ENCODE measurements around the gene TRIP4.
A peak's percentile ranks its signal among the peaks of the same experiment; 100 is the strongest.
"Not testable (repeated sequence)": the region's sequence is repeated elsewhere in the genome, so short reads cannot be mapped to it uniquely, and the experiment has no call there.

The TRIP4 gene

DNA sequence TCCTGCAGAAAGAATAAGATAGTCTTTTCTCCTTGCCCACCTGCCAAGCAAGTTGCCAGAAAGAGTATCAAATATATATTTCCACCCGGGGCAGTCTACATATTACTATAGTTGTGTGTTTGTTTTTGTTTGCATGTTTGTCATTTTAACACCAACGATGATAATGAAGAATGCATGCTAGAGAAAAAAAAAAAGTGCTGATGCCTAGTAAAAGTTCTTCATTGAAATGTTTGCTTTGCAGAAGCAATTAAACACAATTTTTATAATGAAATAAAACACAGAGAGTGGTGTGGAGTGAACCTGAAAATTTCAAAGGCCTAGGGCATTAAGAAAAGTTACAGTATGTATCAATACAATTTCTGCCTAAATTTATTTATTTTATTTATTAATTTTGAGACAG lies 3.9 kb upstream of the TRIP4 start:
- no peak for DNase-seq

DNA sequence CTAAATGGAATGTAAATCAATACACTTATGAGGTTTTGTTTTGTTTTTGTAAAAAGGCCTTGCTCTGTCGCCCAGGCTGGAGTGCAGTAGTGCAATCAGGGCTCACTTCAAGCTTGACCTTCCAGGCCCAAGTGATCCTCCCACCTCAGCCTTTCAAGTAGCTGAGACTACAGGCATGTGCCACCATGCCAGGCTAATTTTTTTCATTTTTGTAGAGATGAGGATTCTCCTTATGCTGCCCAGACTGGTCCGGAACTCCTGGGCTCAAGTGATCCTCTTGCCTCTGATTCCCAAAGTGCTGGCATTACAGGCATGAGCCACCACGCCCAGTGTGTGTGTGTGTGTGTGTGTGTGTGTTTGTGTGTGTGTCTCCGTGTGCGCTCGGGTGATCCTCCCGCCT lies 1.3 kb upstream of the TRIP4 start:
- no peak for DNase-seq

DNA sequence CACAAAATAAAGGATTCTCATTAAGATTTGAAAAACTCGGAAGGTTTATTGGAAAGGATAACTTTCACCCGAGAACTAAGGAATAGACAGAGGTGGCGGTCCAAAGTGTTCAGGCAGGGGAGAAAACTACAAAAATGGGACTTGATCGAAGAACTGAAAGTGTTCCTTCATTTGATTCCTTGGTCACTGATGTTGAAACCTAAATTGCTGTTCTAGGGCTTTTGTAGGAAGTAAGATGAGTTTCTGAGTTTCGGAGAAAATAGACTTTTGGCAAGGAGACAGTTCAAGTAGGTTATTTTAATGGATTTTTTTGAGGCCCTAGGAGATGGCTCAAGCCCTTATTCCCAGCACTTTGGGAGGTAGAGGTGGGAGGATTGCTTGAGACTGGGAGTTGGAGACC lies 1.4 kb downstream of the TRIP4 start:
- DNase-seq = no peak

- not testable (repeated sequence) for DNase-seq
Measured at GRCh38 chr15:64392471-64392870, 4.8 kb downstream of the TRIP4 start.

DNA sequence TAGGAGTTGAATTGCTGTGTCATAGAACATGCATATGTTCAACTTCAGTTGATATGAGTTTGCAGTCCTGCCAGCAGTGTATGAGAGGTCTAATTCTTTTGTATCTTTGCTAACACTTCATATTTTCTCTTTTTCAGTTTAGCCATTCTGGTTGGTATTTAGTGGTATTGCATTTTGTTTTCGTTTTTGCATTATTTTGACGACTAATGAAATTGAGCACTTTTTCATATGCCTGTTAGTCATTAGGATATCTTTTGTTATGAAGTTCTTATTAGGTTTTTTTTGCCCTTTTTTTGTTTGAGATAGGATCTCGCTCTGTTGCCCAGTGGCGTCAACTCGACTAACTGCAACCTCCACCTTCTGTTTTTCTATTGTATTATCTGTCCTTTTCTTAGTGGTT lies 9.2 kb downstream of the TRIP4 start:
- no peak for DNase-seq

DNA sequence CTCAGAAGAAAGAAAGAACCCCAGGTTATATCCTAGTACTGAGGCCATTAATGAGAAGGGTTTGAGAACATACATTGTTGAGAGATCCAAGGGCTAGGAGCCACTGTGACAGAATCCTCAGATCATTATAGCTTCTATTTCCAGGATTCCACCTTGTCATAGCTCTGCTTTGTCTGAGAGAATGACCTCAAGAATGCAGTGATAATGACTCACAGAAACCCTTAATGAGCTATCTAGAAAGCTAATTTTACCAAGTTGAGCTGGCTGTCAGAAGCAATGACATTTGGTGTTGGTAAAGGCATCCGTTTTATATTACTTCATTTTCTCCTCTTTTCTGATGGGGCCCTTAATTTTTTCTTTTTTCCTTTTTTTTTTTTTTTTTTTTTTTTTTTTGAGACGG lies 10.9 kb downstream of the TRIP4 start:
- DNase-seq = no peak

DNA sequence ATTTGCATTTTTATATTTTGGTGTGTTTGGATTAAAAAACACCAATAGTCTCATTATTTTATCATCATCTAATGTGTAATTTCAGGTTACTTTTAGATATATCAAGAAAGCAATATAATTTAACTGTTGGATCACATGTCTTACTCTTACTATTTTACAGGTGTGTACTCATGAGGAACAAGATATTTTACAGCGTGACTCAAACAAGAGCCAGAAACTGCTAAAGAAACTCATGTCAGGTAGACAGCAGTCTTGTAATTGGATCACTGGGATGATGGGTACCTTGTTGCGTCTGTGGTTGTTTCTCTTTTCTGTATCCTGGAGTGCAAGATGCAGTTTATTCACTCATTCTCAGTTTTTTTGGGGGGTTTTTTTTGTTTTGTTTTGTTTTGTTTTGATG lies 12.9 kb downstream of the TRIP4 start:
- no peak for DNase-seq

DNA sequence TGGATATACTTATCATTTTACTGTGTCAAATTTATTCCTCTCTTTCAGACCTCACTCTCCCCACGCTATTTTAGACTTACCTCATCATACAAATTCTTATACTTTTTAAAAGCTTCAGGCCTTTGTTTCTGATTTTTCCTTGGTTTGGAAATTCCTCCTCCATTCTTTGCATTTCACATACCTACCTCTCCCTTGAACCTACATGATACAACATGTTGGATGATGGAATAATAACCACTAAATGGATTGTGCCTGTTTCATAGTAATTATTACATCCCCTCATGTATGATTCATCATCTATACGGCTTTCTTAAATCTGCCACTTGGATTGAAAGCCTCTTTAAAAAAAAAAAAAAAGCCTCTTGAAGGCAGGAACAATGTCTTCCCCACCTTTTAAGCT lies 24.6 kb downstream of the TRIP4 start:
- no peak for DNase-seq

DNA sequence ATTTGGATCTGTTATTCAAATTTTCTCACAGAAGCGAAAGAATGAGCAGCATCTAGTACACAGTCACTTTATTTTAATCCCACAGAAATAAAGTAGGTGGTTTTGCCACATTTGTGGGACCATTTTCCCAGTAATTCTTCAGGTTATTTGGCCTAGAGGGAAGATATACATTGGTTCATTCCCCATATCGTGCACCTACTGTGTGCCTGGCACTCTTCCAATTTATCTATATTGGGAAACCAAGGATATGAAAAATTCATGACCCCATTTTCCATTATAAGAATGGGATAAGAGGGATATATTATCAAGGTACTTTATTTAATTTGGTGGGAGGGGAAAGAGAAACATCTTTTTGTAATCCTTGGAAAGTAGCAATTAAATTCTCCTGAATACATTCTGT lies 35.1 kb downstream of the TRIP4 start:
- no peak for DNase-seq

- no peak for DNase-seq
Measured at GRCh38 chr15:64423970-64424369, 36.3 kb downstream of the TRIP4 start.

GRCh38 chr15:64425221-64425620 lies 37.6 kb downstream of the TRIP4 start:
- no peak for DNase-seq

GRCh38 chr15:64426845-64427465 lies 39.3 kb downstream of the TRIP4 start:
- DNase-seq = no peak

- no peak for DNase-seq
Measured at GRCh38 chr15:64429448-64429847, 41.8 kb downstream of the TRIP4 start.

- DNase-seq = peak in 2 of 4 experiments; percentile 7 to 13
Measured at GRCh38 chr15:64430000-64430735, 42.5 kb downstream of the TRIP4 start.

DNA sequence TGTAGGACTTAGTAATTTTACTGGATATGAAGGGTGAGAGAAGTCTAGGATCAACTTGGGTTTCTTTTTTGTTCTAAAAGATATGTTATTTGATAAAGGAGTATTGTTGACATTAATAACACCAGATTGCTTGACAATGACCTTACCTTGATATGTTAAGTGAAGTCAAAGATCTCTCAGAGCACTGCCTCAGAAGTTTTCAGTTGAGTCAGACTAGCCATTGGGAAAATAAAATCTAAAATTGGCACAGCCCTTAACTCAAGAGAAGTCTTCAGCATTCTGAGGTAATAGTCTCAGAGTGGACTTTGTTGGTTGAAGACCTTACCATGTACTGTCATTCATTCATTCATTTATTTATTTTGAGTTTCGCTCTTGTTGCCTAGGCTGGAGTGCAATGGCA lies 50.3 kb downstream of the TRIP4 start:
- no peak for DNase-seq

- DNase-seq = no peak
Measured at GRCh38 chr15:64438653-64439447, 51.2 kb downstream of the TRIP4 start.

- DNase-seq = no peak
Measured at GRCh38 chr15:64441852-64442251, 54.2 kb downstream of the TRIP4 start.

GRCh38 chr15:64443016-64443415 lies 55.4 kb downstream of the TRIP4 start:
- DNase-seq = no peak

DNA sequence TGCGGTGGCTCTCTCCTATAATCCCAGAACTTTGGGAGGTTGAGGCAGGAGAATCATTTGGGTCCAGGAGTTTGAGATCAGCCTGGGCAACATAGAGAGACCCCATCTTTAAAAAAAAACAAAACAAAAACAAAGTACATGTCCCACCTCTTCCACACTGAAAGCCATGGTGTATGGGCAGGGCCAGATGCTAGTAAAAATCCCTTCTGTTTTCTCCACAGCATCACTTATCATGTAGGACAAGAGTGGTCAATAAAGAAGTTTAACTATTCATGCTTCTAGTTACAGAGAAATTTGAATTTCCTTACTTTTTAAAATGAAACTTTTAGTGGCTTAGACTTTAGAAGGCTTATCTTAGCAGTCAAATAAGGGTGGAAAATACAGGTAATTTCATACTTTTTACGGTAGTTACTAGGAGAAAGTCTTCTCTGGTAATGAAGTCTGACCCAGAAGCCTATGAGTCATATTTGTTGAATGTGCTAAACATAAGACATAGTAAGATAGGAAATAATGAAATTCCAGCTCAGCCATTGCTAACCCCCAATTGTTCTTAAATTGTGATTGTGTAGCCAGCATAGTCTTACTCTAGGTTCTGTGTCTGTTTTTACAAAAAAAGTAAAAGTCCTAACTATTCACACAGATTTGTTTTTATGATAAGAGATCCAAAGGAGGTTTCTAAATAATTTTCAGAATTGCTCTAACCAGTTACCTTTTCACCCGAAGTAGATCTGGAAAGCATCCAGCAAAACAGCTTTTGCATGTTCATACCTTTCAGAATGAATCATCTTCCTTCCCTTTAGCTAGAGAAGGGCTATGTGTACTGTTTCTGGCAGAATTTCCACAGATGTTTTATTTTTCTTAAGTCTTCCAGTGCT lies 56.3 kb downstream of the TRIP4 start:
- no peak for DNase-seq

DNA sequence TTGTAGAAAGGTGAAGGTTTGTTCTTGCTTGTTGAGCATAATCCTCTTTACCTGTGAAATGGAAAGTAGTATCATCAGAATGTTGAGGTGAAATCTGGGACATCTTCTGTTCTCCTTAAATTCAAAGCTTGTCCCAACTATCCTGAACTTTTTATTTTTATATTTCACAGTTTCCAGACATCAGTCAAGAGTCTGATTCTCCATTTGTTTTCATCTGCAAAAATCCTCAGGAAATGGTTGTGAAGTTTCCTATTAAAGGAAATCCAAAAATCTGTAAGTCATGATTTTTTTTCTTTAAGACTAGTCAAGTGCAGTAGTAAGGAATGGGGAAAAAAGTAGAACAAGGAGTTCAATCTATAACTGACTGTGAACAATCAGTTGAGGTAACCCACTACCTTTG lies 57.2 kb downstream of the TRIP4 start:
- DNase-seq = no peak

DNA sequence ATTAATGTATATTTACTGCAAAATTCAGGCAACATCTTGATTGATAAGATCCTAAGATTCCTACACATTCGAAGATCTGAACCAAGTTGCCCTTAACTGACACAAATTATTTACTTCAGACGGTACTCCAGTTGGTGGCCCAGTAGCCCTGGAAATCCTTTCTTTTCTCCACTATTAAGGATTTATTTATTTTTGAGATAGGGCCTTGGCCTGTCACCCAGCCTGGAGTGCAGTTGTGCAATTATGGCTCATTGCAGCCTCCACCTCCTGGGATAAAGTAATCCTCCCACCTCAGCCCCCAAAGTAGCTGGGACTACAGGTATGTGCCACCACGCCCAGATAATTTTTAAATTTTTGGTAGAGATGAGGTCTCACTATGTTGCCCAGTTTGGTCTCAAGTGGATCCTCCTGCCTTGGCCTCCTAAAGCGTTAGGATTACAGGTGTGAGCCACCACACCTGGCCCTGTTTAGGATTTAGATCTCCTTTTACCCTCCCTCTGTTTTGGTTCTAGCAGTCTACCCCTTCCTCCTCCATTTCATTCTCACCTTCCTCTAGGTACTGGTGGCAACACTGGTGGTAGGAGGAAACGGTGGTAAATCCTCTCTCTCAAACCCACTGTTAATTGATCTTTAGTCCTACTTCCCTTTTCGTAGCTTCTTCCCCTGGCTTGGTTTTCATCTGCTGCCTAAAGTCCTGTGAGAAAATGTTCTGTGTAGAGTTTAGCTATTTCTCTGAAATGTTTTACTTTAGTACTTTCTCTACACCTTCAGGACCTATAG lies 60.1 kb downstream of the TRIP4 start:
- DNase-seq = no peak

DNA sequence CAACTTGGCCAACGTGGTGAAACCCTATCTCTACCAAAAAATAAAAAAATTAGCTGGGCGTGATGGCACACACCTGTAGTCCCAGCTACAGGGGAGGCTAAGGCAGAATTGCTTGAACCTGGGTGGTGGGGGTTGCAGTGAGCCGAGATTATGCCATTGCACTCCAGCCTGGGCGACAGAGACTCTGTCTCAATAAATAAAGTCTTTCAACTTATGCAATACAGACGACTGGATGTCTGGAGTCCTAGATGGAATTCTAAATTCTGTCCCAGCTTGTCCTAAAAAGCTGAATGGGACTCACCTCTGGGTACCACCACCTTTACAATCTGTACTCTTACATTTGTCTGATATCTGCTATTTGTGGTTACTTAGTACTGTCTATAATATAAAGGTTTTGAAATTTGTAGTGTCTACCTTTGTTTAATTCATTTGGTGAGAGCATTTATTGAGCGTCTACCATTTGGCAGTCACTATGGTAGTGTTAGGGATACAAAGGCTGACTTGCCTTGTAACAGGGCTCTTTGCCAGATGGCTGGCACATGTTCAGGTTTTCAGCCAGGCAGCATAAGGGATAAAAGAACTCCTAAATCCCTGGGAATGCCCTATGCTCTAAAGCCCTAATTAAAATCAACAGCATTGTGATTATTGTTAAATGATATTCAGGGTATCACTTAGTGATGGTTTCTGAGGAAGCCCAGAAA lies 65.5 kb downstream of the TRIP4 start:
- no peak for DNase-seq

All from activated naive CD4-positive, alpha-beta T cell (primary cell).